Cardiac septum (tissue), 1 donor: ENCODE measurements around the gene AMFR. TPM values are rescaled to one million over a fixed set of nuclear protein-coding genes. Genes with fewer than 3 reads are reported as not detected.

Experiments
- DNase-seq: peaks from one replicate; pipeline ENCODE4 v3.0.0-alpha.2; 2020; ENCODE audit warnings: low spot score
- intact Hi-C: fragments of 100-400 bp; cut with DNase I; formaldehyde crosslinking; loops from one replicate; pipeline ENCODE4 v1.14.0; 2022
- long read RNA-seq: library from polyadenylated mRNA; unstranded; transcript quantifications from one replicate; pipeline ENCODE4 v2.0.0, GENCODE V29; 2021
- total RNA-seq: library from RNA; stranded (reverse); fragmentation: NEBNext Ultra II Directional; extraction: Animal tissue kit (Norgen Biotek cat#: 25700); gene quantifications from one replicate; pipeline ENCODE4 v1.2.1, GENCODE V29; 2021
- donor health status: DM: no; HTN: no; CAD: no.

Gene AMFR
- total RNA-seq = 79.4 TPM
- long read RNA-seq, transcript AMFR-208 (1 exons, 1,844 nt) = minor isoform, 19 of 145 reads
- long read RNA-seq, transcript AMFR-210 (2 exons, 1,230 nt) = minor isoform, 5 of 145 reads
- long read RNA-seq, transcript AMFR-201 (14 exons, 3,600 nt) = major isoform, 108 of 145 reads
- long read RNA-seq, partial matches to known transcripts = 9 of 145 reads
- long read RNA-seq, other reads (novel, unspliced or antisense) = 4 of 145 reads

DNA sequence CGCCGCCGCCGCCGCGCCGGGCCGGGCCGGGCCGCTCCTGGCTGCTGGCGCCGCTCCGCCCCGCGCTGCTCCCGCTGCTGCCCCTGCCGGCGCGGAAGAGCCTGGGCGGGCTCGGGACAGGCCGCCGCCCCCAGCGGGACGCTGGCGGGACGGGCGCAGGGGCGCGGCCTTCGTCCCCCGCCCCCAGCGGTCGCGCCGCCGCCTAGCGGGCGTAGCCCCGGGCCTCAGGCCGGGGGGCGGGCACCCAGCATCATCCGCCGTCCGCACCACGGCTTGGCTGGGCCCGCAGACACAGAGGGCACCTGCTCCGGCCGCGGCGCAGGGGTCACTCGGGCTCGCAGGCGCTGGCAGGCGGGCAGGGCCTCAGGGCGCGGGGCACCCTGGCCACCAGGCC, at the start of gene AMFR:
Gene AMFR, minus strand, starts transcription at position 107 of the 394 bp plus-strand sequence. CDS start 218 bp downstream, outside the sequence.
- intact Hi-C loops = no loop called here
- peak; percentile 76 for DNase-seq

- DNase-seq = no peak
- intact Hi-C loops = no loop called here
Observed at GRCh38 chr16:56470666-56471065, 45.3 kb upstream of the AMFR start.

DNA sequence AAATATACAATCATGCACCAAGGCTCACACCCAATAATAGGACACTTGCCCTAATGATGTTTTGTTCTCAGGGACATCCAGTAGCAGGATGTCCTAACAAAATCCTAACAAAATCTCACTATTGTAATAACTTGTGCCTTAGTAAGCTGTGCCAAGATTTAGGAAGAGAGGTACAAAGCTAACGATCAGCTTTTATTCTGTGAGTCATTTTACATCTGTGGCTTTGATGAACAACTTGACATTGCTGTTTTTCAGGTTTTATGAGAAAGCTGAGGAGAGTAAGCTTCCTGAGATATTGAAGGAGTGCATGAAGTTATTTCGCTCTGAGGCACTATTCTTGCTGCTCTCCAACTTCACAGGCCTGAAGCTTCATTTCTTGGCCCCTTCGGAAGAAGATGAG, 44.9 kb upstream of the AMFR start:
- no peak for DNase-seq
- intact Hi-C loops = no loop called here

- no peak for DNase-seq
- intact Hi-C loops = no loop called here
Observed at GRCh38 chr16:56469748-56470147, 44.4 kb upstream of the AMFR start.

DNA sequence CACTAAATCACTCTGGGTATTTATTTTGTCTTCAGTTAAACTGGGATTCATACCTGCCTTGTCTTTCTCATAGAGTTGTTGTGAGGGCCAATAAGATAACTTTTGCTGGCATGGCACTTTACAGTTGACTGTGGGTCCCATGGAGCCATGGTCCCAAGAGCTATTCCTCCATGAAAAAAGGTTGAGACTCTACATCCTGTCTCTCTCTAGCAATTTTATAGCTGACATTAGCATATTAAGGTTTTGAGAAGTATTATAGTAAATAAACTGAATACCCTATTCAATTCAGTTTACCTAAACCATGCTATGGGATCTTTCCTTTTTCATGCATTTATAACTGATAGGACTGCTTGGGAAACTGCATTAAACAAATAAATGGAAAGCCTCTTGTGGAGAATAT, 43.5 kb upstream of the AMFR start:
- intact Hi-C loops = no loop called here
- DNase-seq = no peak

- intact Hi-C loops = no loop called here
- DNase-seq = no peak
Observed at GRCh38 chr16:56466344-56466743, 41.0 kb upstream of the AMFR start.

- intact Hi-C loops = no loop called here
Observed at GRCh38 chr16:56463153-56463552, 37.8 kb upstream of the AMFR start.

DNA sequence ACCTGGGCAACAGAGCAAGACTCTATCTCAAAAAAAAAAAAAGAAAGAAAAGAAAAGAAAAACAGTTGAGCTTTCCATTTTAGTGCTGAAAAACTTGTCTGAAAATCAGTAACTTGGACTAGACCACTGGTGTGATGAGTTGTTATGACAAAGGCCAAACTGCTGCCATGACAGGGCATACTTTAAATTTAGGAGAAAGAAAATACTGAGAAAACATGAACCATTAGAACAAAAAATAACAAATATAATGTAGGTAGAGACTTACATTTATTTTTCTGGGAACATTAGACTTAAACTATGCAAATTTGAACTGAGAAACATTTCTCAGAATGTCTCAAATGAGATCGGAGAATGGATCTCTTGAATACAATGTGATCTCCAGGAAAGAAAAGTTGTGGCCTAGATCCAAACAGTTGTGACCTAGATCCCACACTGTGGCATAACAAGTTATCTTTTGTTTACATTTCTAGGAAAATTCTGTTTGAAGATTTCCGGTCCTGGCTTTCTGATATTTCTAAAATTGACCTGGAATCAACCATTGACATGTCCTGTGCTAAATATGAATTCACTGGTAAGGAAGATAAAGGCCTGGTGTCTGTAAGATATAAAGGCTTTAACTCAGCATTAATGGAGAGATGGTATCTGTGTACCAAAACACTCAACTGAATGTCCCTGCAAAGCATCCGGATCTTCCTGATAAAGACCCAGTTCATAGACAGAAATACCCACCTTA, 36.9 kb upstream of the AMFR start:
- no peak for DNase-seq

More at GRCh38 chr16:56463153-56463552, 37.8 kb upstream of the AMFR start:
- no peak for DNase-seq

DNA sequence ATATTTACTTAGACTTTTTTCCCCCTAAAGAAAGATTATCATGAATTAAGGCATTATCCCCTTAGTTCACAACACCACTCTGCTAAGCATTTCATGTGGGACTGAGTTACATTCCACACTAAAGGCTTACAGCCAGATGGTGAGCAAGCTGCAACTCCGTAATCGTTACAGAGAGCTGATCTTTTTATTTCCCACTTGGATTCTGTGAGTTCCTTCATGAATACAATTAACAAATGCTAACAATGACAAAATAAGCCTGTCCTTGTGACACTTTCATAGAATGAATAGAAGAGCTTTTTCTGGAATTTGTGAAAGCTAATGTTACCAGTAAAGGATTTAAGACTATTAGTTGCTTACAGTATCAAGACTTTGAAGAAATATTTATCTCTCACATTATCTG, 34.8 kb upstream of the AMFR start:
- no peak for DNase-seq
- intact Hi-C loops = no loop called here

More for the DNA sequence above, 36.9 kb upstream of the AMFR start:
- intact Hi-C loops = no loop called here

DNA sequence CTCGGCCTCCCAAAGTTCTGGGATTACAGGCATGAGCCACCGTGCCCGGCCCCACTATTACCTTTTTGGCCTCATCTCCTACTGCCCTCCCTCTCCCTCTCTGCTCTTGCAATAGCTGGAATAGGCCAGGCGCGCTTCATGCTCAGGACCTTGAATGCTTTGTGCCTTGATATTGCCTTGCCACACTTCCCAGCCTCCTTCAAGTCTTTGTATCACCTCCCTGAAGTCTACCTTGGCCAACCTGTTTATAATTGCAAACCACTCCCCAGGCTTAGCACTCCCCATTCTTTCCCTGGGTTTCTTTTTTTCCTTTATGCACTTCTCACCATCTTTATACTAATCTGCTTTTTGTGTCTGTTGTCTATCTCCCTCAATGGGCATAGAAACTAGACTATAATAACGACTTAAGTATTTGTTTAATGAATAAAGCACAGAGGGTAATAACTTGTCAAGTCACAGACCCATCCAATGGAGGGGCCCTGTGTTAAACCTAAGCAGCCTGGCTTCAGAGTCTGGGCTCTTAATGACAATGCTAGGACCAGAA, 32.7 kb upstream of the AMFR start:
- no peak for DNase-seq
- intact Hi-C loops = no loop called here

DNA sequence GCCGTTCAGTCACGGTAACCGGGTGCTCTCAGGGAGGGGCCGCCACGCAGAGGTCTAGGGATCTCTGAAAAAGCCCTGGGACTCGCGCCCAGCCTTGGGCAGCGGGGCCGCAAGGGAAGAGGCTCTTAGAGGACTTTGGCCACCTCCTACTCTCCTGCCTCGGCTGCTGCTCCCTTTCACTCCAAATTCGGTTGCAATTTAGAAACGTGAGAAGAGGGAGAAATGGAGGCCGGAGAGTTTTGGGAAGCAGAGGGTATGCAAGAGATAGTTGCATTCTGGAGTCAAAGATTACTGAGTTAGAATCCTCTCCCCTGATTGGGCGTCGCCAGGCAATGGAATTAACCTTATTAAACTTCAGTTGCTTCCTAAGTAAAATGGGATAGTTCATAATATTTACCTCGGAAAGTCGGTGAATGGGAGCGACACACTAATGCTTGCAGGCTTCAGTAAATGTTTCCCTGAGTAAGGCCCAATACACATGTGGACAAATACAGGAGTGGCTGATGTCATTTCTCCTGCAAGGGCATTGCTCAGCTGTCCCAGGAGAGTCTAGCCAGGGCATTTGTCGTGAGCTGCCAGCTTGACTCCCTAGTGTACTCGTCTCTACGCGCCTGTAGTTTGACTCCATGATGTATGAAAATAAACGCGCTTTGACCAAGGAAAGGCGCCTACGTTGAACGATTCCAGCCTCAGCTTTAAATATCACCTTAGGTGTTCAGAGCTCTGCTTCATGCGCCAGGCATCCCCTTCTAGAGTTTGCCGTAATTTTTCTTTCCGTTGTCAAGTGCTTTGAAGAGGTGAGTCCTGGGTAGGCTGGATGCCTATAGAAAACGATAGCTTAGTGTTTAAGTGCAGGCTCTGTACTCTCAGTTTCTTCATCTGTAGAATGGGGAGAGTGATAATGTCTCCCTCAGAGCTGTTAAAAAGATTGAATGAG, 26.7 kb upstream of the AMFR start:
- intact Hi-C loops = no loop called here
- no peak for DNase-seq

DNA sequence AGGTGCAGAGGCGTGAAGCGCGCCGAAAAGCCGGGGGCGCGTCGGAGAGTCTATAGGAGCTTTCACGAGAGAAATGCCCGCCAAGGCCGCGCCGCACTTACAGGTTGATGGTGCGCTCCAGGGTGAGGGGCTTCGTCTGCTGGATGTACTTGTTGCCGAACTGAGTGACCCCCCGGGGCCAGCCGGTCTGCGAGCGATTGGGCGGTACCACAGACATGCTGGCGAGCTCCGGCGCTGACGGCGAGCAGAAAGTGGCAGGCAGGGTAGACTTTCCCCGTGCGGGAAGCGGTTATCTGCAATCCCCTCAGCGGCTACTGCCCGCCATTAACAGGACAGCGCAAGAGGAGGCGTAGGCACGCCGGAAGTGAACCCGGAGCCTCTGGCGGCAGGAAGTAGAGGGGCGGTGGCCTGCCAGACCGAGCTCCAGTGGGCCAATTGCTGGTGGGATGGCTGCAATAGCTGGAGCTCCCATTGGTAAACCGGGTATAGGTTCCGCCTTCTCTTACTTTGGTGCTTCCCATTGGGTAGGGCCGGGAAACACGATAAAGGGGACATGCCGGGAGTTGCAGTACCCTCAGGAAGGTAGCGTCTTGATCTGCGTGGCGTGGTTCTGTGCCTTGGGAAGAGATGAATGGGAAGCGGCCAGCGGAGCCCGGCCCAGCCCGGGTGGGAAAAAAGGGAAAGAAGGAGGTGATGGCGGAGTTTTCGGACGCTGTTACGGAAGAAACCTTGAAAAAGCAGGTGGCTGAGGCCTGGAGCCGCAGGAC, 25.8 kb upstream of the AMFR start, which contains the start of the genes NUDT21 and OGFOD1:
Gene NUDT21, minus strand, starts transcription at position 347 of the 767 bp plus-strand sequence. Its CDS starts 130 bp downstream, at position 217.
Gene OGFOD1, plus strand, starts transcription at position 569 of the 767 bp plus-strand sequence. Its CDS starts 59 bp downstream, at position 628.
- intact Hi-C loops = no loop called here
- DNase-seq = peak; percentile 97

GRCh38 chr16:56450275-56450985, 25.1 kb upstream of the AMFR start:
- intact Hi-C loops = no loop called here
- no peak for DNase-seq

- no peak for DNase-seq
- intact Hi-C loops = no loop called here
Observed at GRCh38 chr16:56448005-56448404, 22.7 kb upstream of the AMFR start.

DNA sequence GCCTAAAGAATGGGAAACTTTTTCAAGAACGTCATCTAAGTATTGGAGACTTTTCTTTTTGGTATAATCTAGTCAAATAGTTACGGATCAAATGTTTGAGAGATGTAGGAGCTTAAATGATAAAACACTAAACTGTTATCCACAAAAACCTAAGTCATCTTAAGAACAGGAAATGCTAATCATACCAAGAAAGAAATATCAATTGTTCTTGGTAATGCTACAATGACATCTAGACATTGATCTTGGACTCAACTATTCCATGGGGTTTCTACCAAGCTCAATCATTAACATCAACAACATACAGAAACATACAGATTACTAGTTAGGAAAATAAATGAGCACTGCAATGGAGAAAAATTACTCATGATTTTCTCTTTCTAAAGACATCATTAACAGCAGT, 21.9 kb upstream of the AMFR start:
- no peak for DNase-seq
- intact Hi-C loops = no loop called here

GRCh38 chr16:56438038-56438437, 12.7 kb upstream of the AMFR start:
- intact Hi-C loops = no loop called here

DNA sequence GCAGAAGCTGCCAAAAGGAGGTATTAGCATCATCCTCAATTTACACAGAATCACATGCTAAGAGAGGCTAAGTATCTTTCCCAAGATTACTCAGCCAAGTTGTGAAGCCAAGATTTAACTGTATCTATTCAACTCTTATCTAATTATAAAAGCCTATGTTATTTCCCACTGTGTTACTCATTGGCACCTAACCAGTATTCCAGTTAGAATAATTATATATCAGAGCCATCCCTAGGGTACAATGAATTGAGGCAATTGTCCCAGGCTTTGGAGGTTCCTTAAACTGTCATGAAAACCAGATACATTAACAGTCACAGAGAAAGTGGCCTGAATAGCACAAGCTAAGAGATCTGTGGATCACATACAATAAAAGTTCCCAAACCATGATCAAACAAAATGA, 10.9 kb upstream of the AMFR start:
- no peak for DNase-seq

More at GRCh38 chr16:56438038-56438437, 12.7 kb upstream of the AMFR start:
- DNase-seq = no peak

DNA sequence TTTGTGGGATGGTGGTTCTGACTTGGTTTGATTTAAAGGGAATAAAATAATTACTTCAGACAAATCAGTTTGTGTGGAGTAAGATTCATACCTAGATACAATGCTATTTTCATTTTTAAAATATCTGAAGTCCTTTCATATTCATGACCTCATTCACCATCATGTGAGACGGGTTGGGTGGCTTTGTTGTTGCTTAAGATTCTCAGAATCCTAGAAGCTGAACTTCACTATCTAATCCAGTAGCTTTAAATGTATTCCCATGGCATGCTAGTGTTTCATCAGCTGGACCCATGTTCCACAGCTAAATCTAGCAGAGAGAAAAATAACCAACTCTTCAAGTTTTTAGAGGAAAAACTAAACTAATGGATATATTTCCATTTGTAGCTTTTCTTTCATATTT, 2.7 kb upstream of the AMFR start:
- DNase-seq = no peak
- intact Hi-C loops = no loop called here

More for the DNA sequence above, 10.9 kb upstream of the AMFR start:
- intact Hi-C loops = no loop called here
